IgD-negative memory B cell (primary cell): ENCODE measurements around the gene AQP12B. TPM values are rescaled to one million over a fixed set of nuclear protein-coding genes. Genes with fewer than 3 reads are reported as not detected.
"Not testable (repeated sequence)": the region's sequence is repeated elsewhere in the genome, so short reads cannot be mapped to it uniquely, and the experiment has no call there.

ENCODE experiments used
- H3K27ac Mint-ChIP-seq, 3 donors: one replicate each; pipeline ENCODE4 v1.8.0; 2020 to 2022; ENCODE audit warnings: mild to moderate bottlenecking in 3 of 3, mixed read lengths in 3 of 3, moderate library complexity in 1 of 3
- H3K27me3 Mint-ChIP-seq: one replicate; pipeline ENCODE4 v1.8.0; 2021; ENCODE audit warnings: mixed read lengths
- H3K36me3 Mint-ChIP-seq: one replicate; pipeline ENCODE4 v1.8.0; 2020; ENCODE audit warnings: mild to moderate bottlenecking, mixed read lengths
- H3K4me1 Mint-ChIP-seq, 3 donors: one replicate each; pipeline ENCODE4 v1.8.0; 2020 to 2022; ENCODE audit warnings: mixed read lengths in 3 of 3, mild to moderate bottlenecking in 1 of 3
- H3K4me3 Mint-ChIP-seq, 4 donors: one replicate each; pipeline ENCODE4 v1.8.0; 2020 to 2022; ENCODE audit warnings: mild to moderate bottlenecking in 4 of 4, mixed read lengths in 4 of 4, moderate library complexity in 3 of 4
- H3K9me3 Mint-ChIP-seq, 3 donors: one replicate each; pipeline ENCODE4 v1.8.0; 2020 to 2021; ENCODE audit warnings: mixed read lengths in 3 of 3, mild to moderate bottlenecking in 1 of 3
- polyA plus RNA-seq: library from polyadenylated mRNA; unstranded; fragments of 300-500 nt; fragmentation: Illumina TruSeq; gene quantifications from one replicate; pipeline ENCODE4 v1.2.3, GENCODE V29; 2021

The AQP12B gene
- polyA plus RNA-seq, 1 donor from 2014 or later: not detected

- not testable (repeated sequence) for H3K4me3 Mint-ChIP-seq, H3K27ac Mint-ChIP-seq, H3K27me3 Mint-ChIP-seq, H3K4me1 Mint-ChIP-seq, H3K9me3 Mint-ChIP-seq, H3K36me3 Mint-ChIP-seq
Measured at GRCh38 chr2:240698852-240699561, 16.3 kb upstream of the AQP12B start.

DNA sequence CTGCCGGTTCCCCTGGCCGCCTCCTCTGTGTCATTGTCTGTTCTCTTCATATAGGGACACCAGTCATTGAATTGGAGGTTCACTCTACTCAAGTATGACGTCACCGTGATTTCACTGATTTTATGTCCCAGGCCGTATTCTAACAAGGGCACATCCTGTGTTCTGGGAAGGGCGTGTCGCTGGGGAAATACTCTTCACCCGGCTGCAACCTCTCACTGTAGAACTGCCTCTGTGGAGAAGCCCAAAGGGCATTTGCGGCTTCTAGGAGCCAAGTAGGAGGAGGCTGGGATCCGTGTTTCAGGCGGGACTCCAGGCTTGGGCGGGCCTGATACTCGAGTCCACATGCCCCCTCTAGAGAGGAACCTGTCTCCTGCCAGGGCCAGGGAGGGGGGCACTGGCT, 13.8 kb upstream of the AQP12B start:
- H3K4me3 Mint-ChIP-seq, H3K27me3 Mint-ChIP-seq, H3K4me1 Mint-ChIP-seq, H3K36me3 Mint-ChIP-seq, H3K27ac Mint-ChIP-seq, H3K9me3 Mint-ChIP-seq: not testable (repeated sequence)

DNA sequence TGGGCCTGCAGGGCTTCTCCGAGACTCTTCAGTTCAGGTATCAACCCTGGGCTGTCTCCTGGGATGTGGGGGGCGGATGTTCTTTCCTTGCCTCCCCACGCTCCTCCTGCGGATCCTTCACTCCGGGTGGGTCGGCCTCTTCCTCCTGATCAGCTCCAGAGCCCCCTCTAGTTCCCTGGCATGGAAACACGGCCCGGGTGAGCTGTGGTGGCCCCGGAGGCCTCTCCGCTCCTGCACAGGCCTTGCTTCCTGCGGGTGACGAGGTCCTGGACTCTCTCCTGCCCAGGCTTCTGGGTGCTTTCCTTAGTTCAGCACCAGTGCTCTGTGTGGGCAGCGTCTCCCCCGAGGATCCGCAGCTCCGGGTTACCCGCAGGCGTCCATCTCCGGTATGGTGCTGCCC, 12.9 kb upstream of the AQP12B start:
- H3K36me3 Mint-ChIP-seq, H3K9me3 Mint-ChIP-seq, H3K27me3 Mint-ChIP-seq, H3K27ac Mint-ChIP-seq, H3K4me1 Mint-ChIP-seq, H3K4me3 Mint-ChIP-seq: not testable (repeated sequence)

DNA sequence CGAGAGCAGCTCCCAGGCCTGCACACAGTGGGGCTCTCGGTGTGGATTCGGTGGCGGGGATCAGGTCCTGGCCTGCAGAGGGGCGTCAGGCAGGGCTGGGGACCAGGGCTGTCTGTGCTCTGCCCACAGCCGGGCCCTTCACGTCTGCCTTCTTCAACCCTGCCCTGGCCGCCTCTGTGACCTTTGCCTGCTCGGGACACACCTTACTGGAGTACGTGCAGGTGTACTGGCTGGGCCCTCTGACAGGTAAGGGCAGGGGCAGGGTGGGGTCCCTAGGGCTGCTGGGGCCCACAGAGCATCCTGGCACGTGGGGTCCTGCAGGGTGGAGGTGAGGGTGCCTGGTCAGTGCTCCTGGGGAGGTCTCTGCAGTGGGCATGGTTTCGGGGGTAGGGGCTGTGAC, 11.6 kb upstream of the AQP12B start:
- H3K4me1 Mint-ChIP-seq, H3K4me3 Mint-ChIP-seq, H3K9me3 Mint-ChIP-seq, H3K27me3 Mint-ChIP-seq, H3K36me3 Mint-ChIP-seq, H3K27ac Mint-ChIP-seq: not testable (repeated sequence)

- H3K4me3 Mint-ChIP-seq, H3K36me3 Mint-ChIP-seq, H3K9me3 Mint-ChIP-seq, H3K27me3 Mint-ChIP-seq, H3K4me1 Mint-ChIP-seq, H3K27ac Mint-ChIP-seq: not testable (repeated sequence)
Measured at GRCh38 chr2:240692583-240693561, 10.2 kb upstream of the AQP12B start.

GRCh38 chr2:240691631-240692420, 9.1 kb upstream of the AQP12B start, which contains the start of gene AQP12A:
Gene AQP12A, plus strand, starts transcription at chr2:240691866. Its CDS starts 48 bp downstream, at chr2:240691914.
- H3K4me1 Mint-ChIP-seq, H3K36me3 Mint-ChIP-seq, H3K27me3 Mint-ChIP-seq, H3K9me3 Mint-ChIP-seq, H3K27ac Mint-ChIP-seq: not testable (repeated sequence)
- peak within 1 kb of the TSS in 1 of 4 donors; percentile 41 for H3K4me3 Mint-ChIP-seq

DNA sequence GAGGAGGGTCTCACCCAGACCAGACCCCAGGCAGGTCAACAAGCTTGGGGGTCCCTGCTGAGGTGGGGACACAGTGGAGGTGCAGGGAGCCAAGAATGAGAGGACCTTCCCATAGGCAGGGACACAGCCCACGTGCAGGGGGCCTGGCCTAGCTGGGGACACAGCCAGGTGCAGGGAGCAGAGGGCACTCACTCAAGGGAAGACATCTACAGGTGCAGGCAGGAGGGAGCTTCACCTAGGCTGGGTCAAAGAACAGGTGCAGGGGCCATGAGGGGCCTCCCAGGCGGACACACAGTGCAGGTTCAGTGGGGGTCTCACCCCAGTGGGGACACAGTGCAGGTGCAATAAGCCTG, 8.4 kb upstream of the AQP12B start:
- H3K4me1 Mint-ChIP-seq, H3K36me3 Mint-ChIP-seq, H3K9me3 Mint-ChIP-seq, H3K27me3 Mint-ChIP-seq, H3K27ac Mint-ChIP-seq: not testable (repeated sequence)
- H3K4me3 Mint-ChIP-seq: peak overlapping the region in 1 of 4 donors; percentile 41

DNA sequence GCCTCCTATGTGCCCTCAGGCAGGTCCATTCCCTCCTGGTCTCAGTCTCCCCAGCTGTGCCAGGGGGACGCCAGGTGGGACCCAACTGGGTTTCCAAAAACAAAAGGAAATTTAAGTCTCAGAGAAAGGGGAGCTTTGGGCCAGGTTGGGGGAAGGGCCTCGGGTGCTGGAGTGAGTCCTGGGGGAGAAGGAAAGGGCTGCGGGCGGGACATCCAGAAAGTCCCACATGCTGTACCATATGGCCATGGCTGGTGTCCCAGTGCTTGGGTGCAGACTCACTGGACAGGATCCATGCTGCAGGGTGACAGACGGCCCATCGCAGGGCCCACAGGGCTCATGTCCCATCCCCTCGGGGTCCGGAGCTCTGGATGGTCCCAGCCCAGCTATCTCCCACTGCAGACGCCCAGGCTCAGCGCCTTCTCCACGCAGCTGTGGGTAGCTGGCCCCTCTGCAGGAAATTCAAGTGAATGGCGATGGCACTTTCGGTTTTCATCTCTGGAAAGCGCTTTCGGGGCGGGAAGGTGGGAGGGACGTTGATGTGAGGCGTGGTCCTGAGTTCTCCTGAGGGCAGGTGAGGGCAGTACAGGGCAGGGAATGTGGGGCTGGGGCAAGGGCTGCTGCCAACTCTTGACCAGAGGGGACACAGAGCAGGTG, 7.9 kb upstream of the AQP12B start:
- H3K4me3 Mint-ChIP-seq: peak overlapping the region in 1 of 4 donors; percentile 52
- H3K9me3 Mint-ChIP-seq, H3K4me1 Mint-ChIP-seq, H3K36me3 Mint-ChIP-seq, H3K27me3 Mint-ChIP-seq, H3K27ac Mint-ChIP-seq: not testable (repeated sequence)

DNA sequence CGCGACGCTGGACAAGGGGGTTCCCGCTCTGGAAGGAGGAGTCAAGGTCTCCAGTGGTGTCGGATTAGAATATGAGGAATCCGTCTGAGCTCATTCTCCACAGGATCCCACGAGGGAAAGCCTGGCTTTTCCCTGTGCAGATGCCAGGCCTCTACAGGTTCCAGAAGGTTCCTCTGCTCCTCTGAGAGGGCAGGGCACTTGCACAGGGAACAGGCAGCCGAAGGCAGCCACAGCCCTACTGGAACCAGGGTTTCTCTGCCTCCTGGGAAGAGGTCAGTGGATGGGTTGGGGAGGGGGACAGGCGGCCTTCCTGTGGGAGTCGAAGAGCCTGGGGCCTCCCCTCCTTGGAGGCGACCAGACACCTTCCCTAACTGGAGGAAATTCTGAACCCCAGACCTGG, 7.3 kb upstream of the AQP12B start:
- H3K27ac Mint-ChIP-seq: no peak overlapping the region
- peak overlapping the region in 1 of 4 donors; percentile 52 for H3K4me3 Mint-ChIP-seq

GRCh38 chr2:240688553-240688919, 5.9 kb upstream of the AQP12B start:
- peaks cover 0 to 5% (median 0%) of the 10 kb centered on the region in 3 donors for H3K4me1 Mint-ChIP-seq
- H3K27ac Mint-ChIP-seq: no peak overlapping the region
- H3K36me3 Mint-ChIP-seq: no peaks in the 10 kb centered on the region
- no peak overlapping the region for H3K4me3 Mint-ChIP-seq
- peaks cover 9% of the 10 kb centered on the region for H3K27me3 Mint-ChIP-seq
- H3K9me3 Mint-ChIP-seq: no peaks in the 10 kb centered on the region

More for the DNA sequence above, 7.3 kb upstream of the AQP12B start:
- no peaks in the 10 kb centered on the region for H3K9me3 Mint-ChIP-seq
- H3K4me1 Mint-ChIP-seq: peaks cover 0 to 5% (median 0%) of the 10 kb centered on the region in 3 donors
- H3K27me3 Mint-ChIP-seq: peaks cover 1% of the 10 kb centered on the region
- H3K36me3 Mint-ChIP-seq: no peaks in the 10 kb centered on the region

GRCh38 chr2:240687741-240688552, 5.3 kb upstream of the AQP12B start:
- H3K27ac Mint-ChIP-seq: no peak overlapping the region
- H3K4me1 Mint-ChIP-seq: peaks cover 0 to 5% (median 0%) of the 10 kb centered on the region in 3 donors
- H3K4me3 Mint-ChIP-seq: no peak overlapping the region
- no peaks in the 10 kb centered on the region for H3K36me3 Mint-ChIP-seq
- H3K27me3 Mint-ChIP-seq: peaks cover 9% of the 10 kb centered on the region
- H3K9me3 Mint-ChIP-seq: no peaks in the 10 kb centered on the region

DNA sequence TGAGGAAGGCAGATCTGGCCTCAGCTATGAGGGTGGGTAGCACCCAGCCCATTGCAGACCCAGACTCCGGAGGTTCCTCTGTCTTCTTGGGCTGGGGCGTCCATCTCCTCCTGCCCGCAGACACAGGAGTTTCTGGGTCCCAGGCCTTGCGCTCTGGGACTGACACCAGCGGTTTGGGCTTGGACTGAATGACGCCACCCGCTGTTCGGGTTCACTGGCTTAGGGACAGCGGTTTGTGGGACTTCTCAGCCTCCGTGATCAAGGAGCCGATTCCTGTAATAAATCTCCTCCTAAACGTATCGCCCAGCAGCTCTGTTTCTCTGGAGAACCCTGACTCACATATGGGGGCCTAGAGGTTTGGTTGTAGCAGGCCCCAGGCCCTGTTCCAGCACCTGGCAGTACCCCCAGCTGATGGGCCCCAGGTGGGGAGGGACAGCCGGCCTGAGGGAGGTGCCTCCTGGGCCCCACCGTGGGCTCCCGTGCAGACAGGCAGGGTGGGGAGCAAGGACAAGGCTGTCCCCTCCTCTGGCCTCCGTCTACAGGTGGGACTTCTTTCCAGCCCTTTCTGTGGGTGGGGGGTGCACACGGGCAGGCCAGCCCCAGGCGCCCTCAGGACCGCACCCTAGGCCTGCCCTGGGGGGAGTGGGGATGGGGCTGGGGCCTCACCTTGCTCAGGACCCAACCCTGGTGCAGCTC, 4.5 kb upstream of the AQP12B start:
- peaks cover 0 to 5% (median 0%) of the 10 kb centered on the region in 3 donors for H3K4me1 Mint-ChIP-seq
- no peak overlapping the region for H3K4me3 Mint-ChIP-seq
- no peaks in the 10 kb centered on the region for H3K9me3 Mint-ChIP-seq
- no peaks in the 10 kb centered on the region for H3K36me3 Mint-ChIP-seq
- peaks cover 9% of the 10 kb centered on the region for H3K27me3 Mint-ChIP-seq
- no peak overlapping the region for H3K27ac Mint-ChIP-seq

- Mint-ChIP-seq H3K9me3 (no peaks in the 10 kb centered on the region), H3K27ac (no peak overlapping the region), H3K4me3 (no peak overlapping the region), H3K36me3 (no peaks in the 10 kb centered on the region), H3K4me1 (peaks cover 0 to 5% (median 0%) of the 10 kb centered on the region in 3 donors), H3K27me3 (peaks cover 9% of the 10 kb centered on the region)
Measured at GRCh38 chr2:240686460-240686859, 3.8 kb upstream of the AQP12B start.
